ENCODE results near the gene NBEA.

The NBEA gene

GRCh38 chr13:35720290-35720689 lies 778.2 kb downstream of the NBEA start:
- no peak for DNase-seq

GRCh38 chr13:35720690-35721554 lies 778.9 kb downstream of the NBEA start:
- no peak for DNase-seq

Measured in NCI-H2029 (cell line).